Activated naive CD4-positive, alpha-beta T cell (primary cell): ENCODE measurements around the gene PROX1.

Experiments used
- DNase-seq, 4 experiments: peaks; one replicate each; lab custom pipeline; 2025; lab: John Stamatoyannopoulos, UW

Gene PROX1

DNA sequence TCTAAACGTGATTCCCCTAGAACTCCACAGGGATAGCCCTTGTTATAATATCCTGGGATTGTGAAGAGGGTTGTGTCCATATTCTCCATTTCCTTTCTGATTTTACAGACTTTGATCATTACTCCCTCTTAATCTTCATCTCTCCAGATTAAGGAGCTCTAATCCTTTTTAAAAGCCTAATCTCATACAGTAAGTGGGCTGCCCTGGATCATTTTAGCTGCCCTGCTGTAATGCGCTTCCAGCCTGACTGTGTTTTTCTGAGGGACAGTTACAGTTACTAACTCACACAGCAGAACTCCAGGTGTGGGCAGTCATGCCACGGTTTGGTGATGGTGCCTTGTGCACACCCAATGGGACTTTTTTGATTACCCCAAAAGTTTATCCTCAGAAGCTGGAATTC is 33.5 kb downstream of the PROX1 start:
- DNase-seq: no peak

- DNase-seq: no peak
Measured at GRCh38 chr1:214022229-214022791, 34.5 kb downstream of the PROX1 start.

- no peak for DNase-seq
Measured at GRCh38 chr1:214022810-214023425, 35.1 kb downstream of the PROX1 start.

DNA sequence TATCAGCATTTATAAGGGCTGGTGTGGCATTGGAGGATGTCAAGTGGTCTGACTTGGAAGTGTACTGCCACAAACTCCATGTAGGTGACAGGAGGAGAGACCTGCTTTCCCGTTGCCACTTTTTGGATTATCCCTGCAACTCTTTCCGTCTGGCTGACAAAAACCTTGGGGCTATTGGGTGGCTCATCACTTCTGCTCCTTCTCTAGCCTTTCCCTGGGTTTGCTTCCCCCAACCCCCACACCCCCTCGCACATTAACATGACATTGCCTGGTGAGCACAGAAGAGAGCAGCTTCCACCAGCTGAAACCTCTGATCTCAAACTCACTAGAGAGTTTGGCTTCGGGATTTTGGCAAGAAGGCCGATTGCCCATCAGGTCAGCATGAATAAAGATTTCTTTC is 39.2 kb downstream of the PROX1 start:
- DNase-seq: no peak

GRCh38 chr1:214027498-214027897 is 39.7 kb downstream of the PROX1 start:
- no peak for DNase-seq

DNA sequence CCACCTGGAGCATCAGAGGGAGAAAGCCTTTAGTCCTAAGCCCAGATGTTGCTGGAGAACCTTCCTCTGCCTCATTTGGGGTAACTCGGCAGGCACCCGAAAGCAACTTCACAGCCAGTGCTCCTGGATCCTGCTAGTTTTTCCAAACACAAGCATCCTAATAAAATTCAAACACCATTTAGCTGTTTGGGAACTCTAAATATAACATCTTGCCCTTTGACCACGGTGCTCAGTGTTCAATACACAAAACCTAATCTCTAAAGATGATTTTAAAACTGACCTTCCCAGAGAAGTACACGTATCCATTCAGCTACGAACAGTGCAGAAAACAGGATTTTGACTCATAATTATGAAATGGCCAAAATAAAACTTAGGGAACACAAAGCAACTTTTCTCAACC is 40.3 kb downstream of the PROX1 start:
- no peak for DNase-seq

DNA sequence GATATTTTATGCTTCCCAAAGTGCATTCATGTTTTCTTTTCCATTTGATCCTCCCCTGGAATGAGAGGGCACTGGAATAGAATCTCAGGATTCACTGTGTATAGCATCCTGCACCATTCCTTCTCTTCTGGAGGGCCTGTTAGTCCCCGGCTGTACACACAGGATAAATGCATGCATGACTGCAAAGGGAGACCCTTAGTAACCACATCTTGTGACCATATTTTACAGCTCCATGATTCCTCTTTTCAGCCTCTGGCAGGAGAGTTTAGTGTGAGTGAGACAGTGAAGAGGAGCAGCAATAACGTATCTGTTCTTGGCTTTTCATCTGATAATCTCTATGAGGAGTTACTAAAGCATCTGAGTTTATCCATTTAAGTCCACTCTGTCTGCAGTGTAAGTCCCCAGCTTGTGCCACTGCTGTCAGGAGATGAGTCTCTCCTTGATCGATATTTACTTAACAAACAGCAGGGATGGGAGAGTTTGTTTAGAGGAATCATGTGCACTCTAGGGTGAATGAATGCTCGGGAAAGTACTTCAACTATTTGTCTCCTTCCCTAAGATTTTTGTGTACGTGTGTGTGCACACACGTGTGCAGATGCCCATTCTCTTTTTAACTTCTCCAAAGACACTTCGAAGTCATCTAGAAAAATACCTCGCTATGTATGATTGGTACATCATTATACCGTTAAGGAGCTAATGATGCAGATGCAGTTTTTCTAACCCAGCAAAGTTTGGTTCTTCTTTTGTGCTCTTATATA is 41.1 kb downstream of the PROX1 start:
- no peak for DNase-seq

DNA sequence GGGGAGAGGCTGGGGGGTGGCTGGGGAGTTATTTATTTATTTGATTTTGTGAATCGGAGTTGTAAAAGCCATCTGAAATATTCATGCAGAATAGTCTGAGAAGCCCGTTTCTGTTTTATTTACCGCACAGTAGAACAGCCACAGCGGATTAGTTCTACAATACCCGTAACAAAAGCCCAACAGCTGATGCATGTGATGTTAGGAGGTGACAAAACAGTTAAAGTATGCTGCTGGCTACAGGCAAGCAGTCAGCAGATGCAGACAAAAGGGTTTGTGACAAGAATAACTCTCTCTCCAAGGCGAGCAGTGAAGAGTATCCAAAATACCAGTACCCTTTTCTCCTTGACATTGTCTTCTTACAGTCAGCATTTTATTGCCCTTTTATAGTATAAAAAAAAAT is 42.0 kb downstream of the PROX1 start:
- DNase-seq: no peak

GRCh38 chr1:214031267-214031650 is 43.5 kb downstream of the PROX1 start:
- DNase-seq: no peak

DNA sequence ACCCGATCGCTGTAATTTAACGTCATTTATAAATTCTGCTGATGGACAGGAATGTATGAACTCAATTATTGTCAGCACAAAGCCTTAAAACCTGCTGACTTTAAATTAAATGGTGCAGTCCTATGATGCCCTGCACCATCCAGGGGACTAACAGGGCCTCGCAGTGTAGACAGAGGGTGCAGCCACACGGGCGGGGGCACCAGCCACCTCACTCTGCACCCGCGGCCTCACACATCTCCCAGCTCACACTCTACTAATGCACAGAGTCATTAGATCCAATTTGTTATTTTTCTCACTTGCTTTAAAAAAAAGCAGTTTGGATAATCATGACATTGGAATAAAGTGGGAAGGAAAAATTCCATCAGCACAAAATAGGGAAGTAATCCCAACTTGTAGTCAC is 49.7 kb downstream of the PROX1 start:
- DNase-seq: no peak

DNA sequence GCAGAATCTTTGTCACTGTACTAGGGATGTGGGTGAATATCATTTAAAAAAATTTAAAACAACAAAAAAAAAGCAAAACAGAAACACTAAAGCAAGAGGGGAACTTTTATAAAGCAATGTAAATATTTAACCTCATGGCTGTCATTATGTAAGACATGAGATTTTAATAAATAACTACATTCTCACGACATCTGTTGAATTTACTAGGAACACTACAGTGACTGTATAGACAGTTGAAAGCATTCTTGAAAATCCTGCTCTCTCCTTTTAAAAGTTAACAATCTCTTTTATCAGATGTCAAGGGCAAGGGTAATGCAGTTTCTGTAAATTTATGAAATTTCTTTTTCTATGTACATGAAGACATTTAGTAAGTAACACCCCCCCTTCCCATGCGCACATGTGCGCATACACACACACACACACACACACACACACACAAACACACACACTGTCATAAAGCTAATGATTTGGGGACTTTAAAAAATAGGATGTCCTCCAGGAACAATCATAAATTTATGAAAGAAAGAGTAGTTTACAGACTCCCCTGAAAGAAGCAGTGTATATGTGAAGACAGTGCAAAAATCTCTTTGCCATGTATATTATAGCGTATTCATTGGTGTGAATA is 51.7 kb downstream of the PROX1 start:
- DNase-seq: no peak

DNA sequence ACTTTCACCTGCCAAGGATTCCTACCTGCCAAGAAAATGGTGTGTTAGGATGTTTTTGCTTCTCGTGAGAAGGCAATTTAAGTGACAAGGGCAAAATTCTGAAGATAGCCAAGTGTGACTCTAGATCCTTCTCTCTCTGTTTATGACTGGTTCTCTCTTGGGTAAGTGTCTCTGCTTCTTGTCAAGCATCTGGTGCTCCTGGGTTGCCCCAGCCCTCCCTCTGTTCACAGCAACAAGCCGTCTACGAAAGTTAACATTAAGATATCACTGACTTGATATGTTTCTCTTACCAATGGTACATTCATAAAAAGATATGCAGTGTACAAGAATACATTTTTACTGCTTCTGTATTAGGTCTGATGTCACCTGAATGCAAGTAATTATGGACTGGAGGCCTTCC is 55.4 kb downstream of the PROX1 start:
- no peak for DNase-seq

GRCh38 chr1:214044438-214045214 is 56.9 kb downstream of the PROX1 start:
- no peak for DNase-seq

DNA sequence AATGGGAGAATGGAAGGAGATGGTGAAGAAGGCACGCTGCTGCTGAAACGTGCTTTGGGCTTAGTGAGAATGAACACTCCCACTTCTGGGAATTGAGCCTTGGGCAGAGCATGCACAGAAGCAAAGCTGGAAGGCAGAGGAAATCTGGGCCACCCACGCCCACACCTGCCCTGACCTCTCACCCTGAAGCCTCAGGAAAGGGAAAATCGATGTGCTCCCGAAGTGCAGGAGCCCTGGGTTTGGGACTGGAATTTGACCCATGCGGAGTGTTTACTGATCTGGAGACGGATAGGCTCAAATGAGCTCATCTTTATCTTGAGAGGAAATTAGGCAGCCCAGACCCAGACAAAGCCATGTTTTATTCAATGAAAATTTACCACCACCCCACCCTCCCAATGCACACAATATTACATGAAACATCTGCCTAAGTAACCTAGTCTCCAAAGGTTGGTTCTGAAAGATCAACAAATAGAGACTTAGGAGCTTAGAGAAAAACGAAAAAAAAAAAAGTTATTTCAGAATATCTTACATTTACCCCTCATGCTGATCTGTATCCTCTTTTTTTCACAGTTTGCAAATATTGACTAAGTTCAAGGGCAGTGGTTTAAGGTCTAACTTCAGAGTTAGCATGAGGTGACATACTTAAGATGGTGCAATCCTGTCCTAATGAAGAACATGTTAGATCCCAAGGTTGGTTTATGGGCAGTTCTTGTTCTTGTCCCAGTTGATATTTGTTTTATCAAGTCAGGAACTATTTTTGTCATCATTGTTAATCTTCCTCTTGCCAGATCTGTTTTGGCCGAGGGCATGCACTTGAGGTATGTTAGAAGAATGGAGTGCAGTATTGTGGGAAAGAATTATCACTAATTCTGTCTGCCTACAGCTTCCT is 63.0 kb downstream of the PROX1 start:
- DNase-seq: no peak

DNA sequence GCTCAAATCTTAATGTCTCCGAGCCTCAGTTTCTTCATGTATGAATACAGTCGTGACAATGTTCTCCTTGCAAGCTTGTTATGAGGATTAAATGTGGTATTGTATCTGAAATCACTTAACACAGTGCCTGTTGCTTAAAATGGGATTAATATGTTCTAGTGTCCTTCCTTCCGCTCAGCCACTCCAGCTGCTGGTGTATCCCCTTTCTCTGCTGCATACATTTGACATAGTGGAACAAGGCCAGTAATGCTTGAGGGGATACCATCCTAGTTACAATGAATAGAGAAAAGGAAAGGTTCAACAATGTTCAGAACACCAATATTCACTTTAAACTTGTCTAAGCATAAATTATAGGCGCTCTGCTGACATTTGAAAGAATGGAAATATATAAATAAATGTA is 64.0 kb downstream of the PROX1 start:
- DNase-seq: no peak

DNA sequence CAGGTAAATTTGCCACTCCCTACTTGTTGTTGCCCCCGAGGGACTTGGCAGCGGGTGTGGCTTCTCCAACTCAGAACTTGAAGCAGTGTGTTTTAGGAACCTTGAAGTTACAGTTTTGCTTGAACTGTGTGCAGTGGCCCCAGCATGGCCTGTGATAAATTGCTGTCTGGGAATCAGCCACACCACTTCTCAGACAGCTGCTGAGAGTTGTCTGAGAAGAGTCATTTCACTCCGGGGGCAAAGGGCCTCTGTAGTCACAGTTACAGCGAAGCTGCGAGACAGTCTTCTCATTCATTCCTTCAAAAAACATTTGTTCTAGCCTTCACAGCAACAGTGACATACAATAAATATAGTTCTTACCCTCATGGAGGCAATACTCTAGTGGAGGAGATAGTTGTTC is 70.3 kb downstream of the PROX1 start:
- DNase-seq: no peak

GRCh38 chr1:214066190-214066589 is 78.4 kb downstream of the PROX1 start:
- DNase-seq: no peak

GRCh38 chr1:214066936-214067335 is 79.2 kb downstream of the PROX1 start:
- no peak for DNase-seq

- DNase-seq: no peak
Measured at GRCh38 chr1:214067397-214067796, 79.6 kb downstream of the PROX1 start.

GRCh38 chr1:214067853-214068703 is 80.3 kb downstream of the PROX1 start:
- DNase-seq: no peak
